NOMO-1 treated with dmso at 0.1 percent for 144 hours (cell line): ENCODE data around the gene VPS50.
"Not testable (repeated sequence)": the region's sequence is repeated elsewhere in the genome, so short reads cannot be mapped to it uniquely, and the experiment has no call there.

Experiments used
- DNase-seq: peaks from one replicate; lab custom pipeline; 2025; ENCODE audit not compliant: unreplicated experiment; lab: John Stamatoyannopoulos, UW

The VPS50 gene

DNA sequence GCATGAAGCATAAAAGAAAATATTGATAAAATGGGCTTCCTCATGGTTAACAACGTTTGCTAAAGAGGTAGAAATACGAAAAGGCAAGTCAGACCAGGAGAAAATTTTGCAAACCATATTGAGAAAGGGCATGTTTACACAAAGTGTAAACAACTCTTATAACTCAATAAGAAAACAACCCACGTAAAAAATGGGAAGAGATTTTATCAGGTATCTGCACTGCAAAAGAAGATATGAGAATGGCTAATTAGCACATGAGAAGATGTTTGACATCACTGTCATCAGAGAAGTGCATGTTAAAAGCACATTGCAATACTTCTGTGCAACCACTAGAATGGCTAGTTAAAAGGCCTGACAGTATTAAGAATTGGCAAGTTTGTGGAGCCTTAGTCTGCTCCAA, 99.5 kb downstream of the VPS50 start:
- no peak for DNase-seq

GRCh38 chr7:93332172-93332571, 100.0 kb downstream of the VPS50 start:
- no peak for DNase-seq

GRCh38 chr7:93337052-93337451, 104.9 kb downstream of the VPS50 start:
- DNase-seq: no peak

DNA sequence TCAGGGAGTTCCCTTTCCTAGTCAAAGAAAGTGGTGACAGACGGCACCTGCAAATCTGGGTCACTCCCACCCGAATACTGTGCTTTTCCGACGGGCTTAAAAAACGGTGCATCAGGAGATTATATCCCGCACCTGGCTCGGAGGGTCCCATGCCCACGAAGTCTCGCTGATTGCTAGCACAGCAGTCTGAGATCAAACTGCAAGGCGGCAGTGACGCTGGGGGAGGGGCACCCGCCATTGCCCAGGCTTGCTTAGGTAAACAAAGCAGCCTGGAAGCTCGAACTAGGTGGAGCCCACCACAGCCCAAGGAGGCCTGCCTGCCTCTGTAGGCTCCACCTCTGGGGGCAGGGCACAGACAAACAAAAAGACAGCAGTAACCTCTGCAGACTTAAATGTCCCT, 110.0 kb downstream of the VPS50 start:
- not testable (repeated sequence) for DNase-seq

- no peak for DNase-seq
Measured at GRCh38 chr7:93350338-93350737, 118.2 kb downstream of the VPS50 start.

DNA sequence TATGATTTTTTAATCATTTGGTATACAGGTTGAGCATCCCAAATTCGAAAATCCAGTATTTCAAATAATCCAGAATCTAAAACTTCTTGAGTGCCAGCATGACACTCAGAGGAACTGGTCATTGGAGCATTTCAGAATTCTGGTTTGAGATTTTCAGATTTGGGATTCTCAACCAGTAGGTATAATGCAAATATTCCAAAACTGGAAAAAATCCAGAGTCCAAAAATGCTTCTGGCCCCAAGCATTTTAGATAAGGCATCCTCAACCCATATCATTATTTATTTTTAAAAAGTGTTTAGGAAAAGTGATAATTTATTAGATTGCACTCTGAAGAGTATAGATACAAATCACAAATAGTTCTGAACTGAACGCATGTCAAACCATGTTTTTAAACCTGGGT, 120.7 kb downstream of the VPS50 start:
- no peak for DNase-seq

DNA sequence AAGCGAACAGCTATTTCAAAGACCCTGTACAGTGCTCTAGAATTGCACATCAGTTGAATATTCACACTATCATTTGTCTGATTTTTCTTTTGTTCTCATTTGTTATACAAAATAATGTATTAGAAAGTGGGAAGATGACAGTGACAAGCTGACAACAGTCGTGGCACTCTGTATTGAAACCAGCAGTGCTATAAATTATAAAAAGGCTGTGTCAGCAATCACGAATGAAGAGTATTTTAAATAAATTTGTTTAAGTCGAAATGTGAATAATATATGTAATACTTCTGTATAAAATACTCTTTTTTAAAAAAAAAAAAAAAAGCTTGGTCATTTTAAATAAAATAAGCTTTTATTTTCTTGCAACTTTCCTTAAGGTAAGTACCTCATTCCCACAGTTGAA, 122.6 kb downstream of the VPS50 start:
- no peak for DNase-seq

GRCh38 chr7:93359520-93360198, 127.5 kb downstream of the VPS50 start:
- no peak for DNase-seq

DNA sequence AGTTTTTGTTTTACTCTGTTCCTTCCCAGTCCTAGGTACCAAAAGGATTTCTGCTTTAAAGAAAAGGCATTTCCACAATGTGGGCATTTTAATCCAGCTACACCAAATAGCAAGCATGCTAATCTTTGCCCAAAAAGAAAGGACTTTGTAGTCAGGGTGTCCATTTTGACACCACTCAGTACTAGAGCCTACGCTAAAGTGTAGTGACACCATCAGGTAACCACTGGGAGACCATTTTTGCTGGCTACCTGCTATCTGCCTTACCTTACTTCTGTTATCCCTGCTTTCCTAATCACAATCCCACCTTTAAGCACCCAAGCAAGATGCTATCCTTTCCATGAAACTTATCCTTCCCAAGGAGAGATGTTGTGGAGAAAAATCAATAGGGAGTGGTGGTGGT, 129.7 kb downstream of the VPS50 start:
- DNase-seq: no peak

DNA sequence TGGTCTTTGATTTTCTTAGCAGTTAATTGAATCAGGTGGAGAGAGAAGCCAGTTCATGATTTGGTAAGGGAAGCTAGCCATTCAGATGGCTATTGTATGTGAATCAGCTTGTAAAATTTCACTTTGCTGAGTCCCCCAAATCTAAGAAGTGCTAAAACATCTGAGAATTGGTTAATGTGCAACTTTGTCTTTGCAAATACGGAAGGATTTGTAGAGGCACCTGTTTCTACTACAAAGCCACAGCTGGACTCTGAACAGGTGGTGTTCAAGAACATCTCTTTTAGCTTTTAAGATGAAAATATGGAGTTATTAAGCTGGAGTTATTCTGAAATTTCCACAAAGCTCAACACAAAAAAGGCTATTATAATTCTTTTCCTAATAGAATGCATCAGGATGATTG, 132.6 kb downstream of the VPS50 start:
- no peak for DNase-seq

DNA sequence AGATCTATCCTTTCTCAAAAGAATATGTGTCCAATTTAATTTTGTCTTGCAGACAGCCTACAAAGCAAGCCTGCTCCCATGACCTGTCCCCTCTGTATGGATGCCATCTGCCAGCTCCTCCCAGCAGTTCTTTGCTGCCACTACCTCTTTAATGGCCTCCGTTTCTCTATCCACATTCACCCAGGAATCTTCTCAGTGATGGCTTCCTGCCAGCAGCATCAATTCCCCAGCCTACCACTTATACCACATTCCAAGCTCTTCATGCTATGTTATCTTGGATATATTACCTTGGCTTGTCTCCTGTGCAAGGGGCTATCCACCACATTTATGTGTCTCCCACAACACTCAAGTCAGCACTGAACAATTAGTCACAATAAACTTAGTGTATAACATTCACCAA, 133.2 kb downstream of the VPS50 start:
- DNase-seq: no peak

GRCh38 chr7:93366816-93367215, 134.7 kb downstream of the VPS50 start:
- no peak for DNase-seq

GRCh38 chr7:93367254-93367653, 135.1 kb downstream of the VPS50 start:
- DNase-seq: no peak

DNA sequence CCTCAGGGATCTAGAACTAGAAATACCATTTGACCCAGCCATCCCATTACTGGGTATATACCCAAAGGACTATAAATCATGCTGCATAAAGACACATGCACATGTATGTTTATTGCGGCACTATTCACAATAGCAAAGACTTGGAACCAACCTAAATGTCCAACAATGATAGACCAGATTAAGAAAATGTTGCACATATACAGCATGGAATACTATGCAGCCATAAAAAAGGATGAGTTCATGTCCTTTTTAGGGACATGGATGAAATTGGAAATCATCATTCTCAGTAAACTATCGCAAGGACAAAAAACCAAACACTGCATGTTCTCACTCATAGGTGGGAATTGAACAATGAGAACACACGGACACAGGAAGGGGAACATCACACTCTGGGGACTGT, 138.8 kb downstream of the VPS50 start:
- not testable (repeated sequence) for DNase-seq

- DNase-seq: no peak
Measured at GRCh38 chr7:93373537-93373936, 141.4 kb downstream of the VPS50 start.

DNA sequence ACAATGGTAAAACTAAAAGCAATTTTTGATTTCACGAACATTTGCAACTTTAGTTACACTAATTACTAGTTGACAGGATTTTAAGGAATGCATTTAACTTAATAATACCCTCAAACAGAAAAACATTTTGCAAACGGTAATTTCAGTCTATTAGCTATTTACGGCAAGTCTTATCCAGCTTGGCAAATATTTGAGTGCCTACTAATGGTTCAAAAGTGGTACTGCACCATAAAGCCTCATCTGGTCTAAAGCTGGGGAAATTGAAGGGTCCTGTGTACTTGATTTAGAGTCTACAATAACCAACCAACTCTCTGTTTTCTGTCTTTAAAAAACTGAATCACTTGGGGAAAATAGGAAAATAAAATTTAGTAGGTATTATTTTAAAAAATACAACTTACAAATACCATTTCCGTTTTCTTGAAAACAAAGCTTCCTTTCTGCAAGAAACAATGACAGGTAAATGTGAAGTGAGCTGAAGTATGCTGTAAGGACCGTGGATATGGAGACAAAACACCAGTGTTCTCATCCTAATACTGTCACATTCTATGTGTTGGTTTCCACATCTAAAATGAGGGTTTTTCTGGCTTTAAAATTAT, 142.3 kb downstream of the VPS50 start:
- DNase-seq: peak; percentile 19

DNA sequence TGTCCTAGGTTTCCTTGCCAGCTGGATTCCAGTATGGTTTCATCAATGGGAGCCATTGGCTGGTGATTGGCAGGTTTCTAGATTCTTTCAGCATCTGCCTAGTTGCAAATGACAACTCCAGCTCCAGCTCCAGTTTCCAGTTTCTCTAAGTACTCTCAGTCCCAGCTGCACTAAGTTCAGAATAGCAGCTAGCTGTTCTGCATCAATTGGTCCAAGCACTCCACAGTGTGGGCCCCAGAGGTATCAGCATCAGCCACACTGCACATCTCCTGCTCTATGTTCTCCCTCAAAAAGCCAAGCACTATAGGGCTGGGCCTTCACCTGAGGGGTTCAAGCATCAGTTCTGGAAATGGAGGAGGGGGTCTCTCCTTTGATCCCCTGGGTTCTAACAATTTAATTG, 143.4 kb downstream of the VPS50 start:
- DNase-seq: no peak

DNA sequence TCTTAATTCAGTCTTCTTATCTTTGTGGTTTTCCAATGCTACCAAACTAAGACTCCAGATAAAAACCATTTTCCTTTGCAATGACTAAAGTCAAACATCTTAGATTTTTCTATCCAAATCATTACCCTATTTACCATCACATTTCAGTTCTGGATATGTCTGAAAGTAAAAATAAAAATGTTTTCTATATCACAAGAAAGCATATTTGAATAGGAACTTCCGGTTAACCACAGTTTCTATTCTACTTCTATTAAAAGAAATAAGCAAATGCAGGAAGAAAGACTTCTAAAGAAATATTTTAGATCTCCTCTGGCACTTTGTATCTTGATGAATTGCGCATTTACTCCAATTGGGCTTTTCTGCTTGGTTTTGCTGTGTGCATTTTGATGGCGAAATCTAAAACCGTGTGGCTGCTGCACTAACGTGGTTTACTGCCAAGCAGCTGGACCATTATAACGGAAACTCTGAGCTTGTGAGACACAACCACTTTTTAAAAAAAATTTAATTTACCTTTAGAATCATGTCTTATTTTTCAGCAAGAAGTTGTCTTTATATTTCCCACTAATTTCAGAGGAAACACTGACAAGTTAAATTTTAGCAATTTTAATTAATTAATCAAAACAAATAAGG, 146.1 kb downstream of the VPS50 start:
- no peak for DNase-seq

GRCh38 chr7:93382362-93382761, 150.2 kb downstream of the VPS50 start:
- DNase-seq: no peak

DNA sequence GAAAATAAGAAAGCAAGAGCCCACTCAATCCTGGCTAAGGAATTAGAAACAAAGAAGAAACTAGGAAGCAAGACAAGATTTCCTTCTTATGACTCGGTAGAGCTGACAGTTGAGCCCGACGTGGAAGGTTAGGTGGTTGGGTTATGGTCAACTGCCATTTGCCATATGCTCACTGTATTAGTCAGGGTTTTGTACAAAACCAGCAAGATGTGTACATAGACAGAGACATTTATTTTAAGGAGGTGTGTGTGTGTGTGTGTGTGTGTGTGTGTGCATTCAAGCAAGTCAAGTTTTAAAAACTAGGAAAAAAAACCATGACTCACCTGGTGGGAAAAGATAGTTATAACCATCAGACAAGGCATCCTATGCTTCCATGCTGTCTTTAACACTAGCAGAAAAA, 158.5 kb downstream of the VPS50 start:
- no peak for DNase-seq

DNA sequence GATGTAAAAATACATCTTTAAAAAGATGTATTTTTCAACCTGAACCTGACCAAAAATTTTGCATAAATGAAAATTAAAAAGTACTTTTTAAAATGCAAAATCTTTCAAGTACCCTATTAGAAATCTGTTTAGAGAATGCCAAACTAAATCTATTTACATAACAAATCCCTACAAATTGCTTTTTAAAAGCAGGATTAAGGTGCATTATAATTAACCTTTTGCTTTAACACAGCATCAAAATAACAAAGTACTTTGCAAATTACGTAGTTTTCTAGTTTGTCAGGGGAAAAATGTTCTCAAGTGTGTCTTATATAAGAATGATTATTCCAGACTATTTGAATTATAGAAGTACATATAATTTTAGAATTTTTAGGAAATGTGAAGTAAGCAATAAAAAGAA, 160.8 kb downstream of the VPS50 start:
- no peak for DNase-seq

- no peak for DNase-seq
Measured at GRCh38 chr7:93399642-93400041, 167.5 kb downstream of the VPS50 start.

- no peak for DNase-seq
Measured at GRCh38 chr7:93402944-93403343, 170.8 kb downstream of the VPS50 start.
